T-helper 2 cell treated with Interferon-gamma antibody and Interleukin-4, amounts not matched to agents 5 μg/mL and 100 μg/mL, for 36 hours (primary cell): ENCODE results near the gene HPCAL1.

Experiments
- DNase-seq: peaks from one replicate; pipeline ENCODE4 v3.0.0; 2021; ENCODE audit warnings: low spot score
- H3K27ac Mint-ChIP-seq: one replicate; pipeline ENCODE4 v1.8.0; 2021; ENCODE audit warnings: mild to moderate bottlenecking, mixed read lengths
- H3K27me3 Mint-ChIP-seq: one replicate; pipeline ENCODE4 v1.8.0; 2021; ENCODE audit warnings: low read depth, mixed read lengths
- H3K36me3 Mint-ChIP-seq: one replicate; pipeline ENCODE4 v1.8.0; 2021; ENCODE audit warnings: low read depth, mixed read lengths
- H3K4me1 Mint-ChIP-seq: one replicate; pipeline ENCODE4 v1.8.0; 2021; ENCODE audit warnings: low read depth, mixed read lengths
- H3K4me3 Mint-ChIP-seq: one replicate; pipeline ENCODE4 v1.8.0; 2022; ENCODE audit warnings: mild to moderate bottlenecking, moderate library complexity, mixed read lengths
- H3K9me3 Mint-ChIP-seq: one replicate; pipeline ENCODE4 v1.8.0; 2021; ENCODE audit warnings: mixed read lengths

HPCAL1 gene

DNA sequence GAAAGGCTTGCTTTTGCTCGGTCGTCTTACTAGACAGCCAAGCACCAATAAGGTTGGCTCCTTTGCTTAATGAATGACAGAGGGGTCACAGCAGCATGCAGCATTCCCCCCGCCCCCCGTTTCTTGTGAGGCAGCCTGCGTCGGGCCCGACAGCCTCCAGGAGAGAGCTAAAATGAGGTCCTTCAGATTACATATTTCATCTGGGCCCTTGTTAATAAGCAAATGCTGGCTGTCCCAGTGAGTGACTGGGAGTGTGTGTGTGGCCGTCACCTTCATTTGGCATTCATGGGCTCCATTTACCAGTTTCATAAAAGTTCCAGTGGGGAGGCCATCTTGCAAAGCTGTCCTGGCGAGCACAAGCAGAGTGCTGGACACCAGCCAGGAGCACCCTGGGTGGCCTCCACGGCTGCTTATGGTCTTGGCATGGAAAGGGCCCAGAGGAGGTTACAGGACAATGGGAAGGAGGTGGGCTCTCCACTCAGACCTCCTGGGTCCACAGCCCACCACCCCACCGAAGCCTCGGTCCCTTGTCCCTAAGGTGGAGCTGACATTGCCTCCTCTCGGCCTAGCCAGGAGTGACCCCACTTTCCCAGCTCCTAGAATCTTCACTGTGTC is 108.2 kb downstream of the HPCAL1 start:
- no peaks in the 10 kb centered on the region for H3K27me3 Mint-ChIP-seq
- H3K4me3 Mint-ChIP-seq: no peak overlapping the region
- H3K36me3 Mint-ChIP-seq: peaks cover 14% of the 10 kb centered on the region
- H3K9me3 Mint-ChIP-seq: no peaks in the 10 kb centered on the region
- H3K27ac Mint-ChIP-seq: no peak overlapping the region
- no peak for DNase-seq
- H3K4me1 Mint-ChIP-seq: peaks cover 33% of the 10 kb centered on the region

DNA sequence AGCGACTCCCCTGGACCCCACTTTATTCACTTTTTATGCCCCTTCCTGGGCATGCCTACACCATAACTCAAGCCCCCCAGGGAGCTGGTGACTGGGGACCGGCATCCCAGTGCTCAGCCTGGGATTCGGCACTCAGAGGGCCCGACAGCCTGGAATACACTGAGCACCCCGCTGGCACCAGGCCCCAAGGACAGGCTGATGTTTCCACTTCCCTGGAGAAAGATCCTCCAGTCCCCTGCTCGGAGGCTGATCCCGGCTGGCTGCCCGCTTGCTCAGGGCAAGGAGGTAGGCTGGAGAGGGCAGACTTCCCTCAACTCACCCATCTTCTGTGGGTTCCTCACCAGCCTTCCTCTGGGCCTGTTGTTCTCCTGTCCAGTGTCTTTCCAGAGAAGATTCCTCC is 108.9 kb downstream of the HPCAL1 start:
- no peaks in the 10 kb centered on the region for H3K9me3 Mint-ChIP-seq
- H3K27me3 Mint-ChIP-seq: no peaks in the 10 kb centered on the region
- H3K36me3 Mint-ChIP-seq: peaks cover 14% of the 10 kb centered on the region
- peaks cover 39% of the 10 kb centered on the region for H3K4me1 Mint-ChIP-seq
- H3K27ac Mint-ChIP-seq: no peak overlapping the region
- no peak overlapping the region for H3K4me3 Mint-ChIP-seq
- DNase-seq: no peak

- Mint-ChIP-seq H3K27ac (no peak overlapping the region), H3K4me1 (peaks cover 33% of the 10 kb centered on the region), H3K27me3 (no peaks in the 10 kb centered on the region), H3K4me3 (no peak overlapping the region), H3K36me3 (peaks cover 11% of the 10 kb centered on the region), H3K9me3 (no peaks in the 10 kb centered on the region)
- peak; percentile 38 for DNase-seq
These were observed 109.7 kb downstream of the HPCAL1 start for GRCh38 chr2:10412380-10412779.

GRCh38 chr2:10413503-10413902 is 110.8 kb downstream of the HPCAL1 start:
- Mint-ChIP-seq H3K4me3 (no peak overlapping the region), H3K27ac (no peak overlapping the region), H3K27me3 (no peaks in the 10 kb centered on the region), H3K4me1 (peaks cover 21% of the 10 kb centered on the region), H3K9me3 (no peaks in the 10 kb centered on the region), H3K36me3 (peaks cover 11% of the 10 kb centered on the region)
- DNase-seq: no peak

- Mint-ChIP-seq H3K4me1 (peaks cover 16% of the 10 kb centered on the region), H3K27ac (no peak overlapping the region)
- no peak for DNase-seq
These were observed 111.3 kb downstream of the HPCAL1 start for GRCh38 chr2:10413991-10414451.

GRCh38 chr2:10414591-10414990 is 111.9 kb downstream of the HPCAL1 start:
- Mint-ChIP-seq H3K27me3 (no peaks in the 10 kb centered on the region), H3K4me3 (no peak overlapping the region), H3K9me3 (no peaks in the 10 kb centered on the region), H3K36me3 (peaks cover 11% of the 10 kb centered on the region), H3K4me1 (peaks cover 13% of the 10 kb centered on the region), H3K27ac (no peak overlapping the region)
- no peak for DNase-seq

More at GRCh38 chr2:10413991-10414451, 111.3 kb downstream of the HPCAL1 start:
- H3K4me3 Mint-ChIP-seq: no peak overlapping the region
- H3K9me3 Mint-ChIP-seq: no peaks in the 10 kb centered on the region
- peaks cover 11% of the 10 kb centered on the region for H3K36me3 Mint-ChIP-seq
- H3K27me3 Mint-ChIP-seq: no peaks in the 10 kb centered on the region

DNA sequence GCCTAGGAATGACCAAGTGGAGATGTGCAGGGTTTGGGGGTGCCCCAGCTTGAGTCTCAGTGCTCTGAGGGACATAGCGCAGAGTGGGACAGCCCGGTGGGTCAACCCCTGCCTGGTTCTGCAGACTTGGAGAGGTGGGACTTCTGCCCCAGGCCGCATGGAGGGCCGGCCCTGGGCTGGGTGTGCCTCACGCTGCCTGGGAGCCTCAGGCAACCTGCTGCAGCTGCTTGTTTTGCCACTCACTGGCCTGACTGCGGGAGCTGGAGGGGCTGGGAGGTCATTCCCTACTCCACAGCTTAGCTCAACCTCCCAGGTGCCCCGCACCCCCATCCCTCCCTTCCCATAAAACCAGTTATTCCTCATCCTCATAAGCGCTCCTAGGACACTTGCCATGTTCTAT is 112.3 kb downstream of the HPCAL1 start:
- peaks cover 13% of the 10 kb centered on the region for H3K4me1 Mint-ChIP-seq
- peaks cover 13% of the 10 kb centered on the region for H3K36me3 Mint-ChIP-seq
- H3K27ac Mint-ChIP-seq: no peak overlapping the region

GRCh38 chr2:10415640-10416039 is 112.9 kb downstream of the HPCAL1 start:
- H3K4me3 Mint-ChIP-seq: no peak overlapping the region
- no peaks in the 10 kb centered on the region for H3K9me3 Mint-ChIP-seq

More for the DNA sequence above, 112.3 kb downstream of the HPCAL1 start:
- no peak overlapping the region for H3K4me3 Mint-ChIP-seq
- H3K9me3 Mint-ChIP-seq: no peaks in the 10 kb centered on the region
- no peaks in the 10 kb centered on the region for H3K27me3 Mint-ChIP-seq
- no peak for DNase-seq

GRCh38 chr2:10417551-10418335 is 115.0 kb downstream of the HPCAL1 start:
- Mint-ChIP-seq H3K4me1 (peaks cover 7% of the 10 kb centered on the region), H3K4me3 (no peak overlapping the region), H3K9me3 (no peaks in the 10 kb centered on the region), H3K27ac (no peak overlapping the region), H3K36me3 (peaks cover 4% of the 10 kb centered on the region), H3K27me3 (no peaks in the 10 kb centered on the region)
- no peak for DNase-seq

More at GRCh38 chr2:10415640-10416039, 112.9 kb downstream of the HPCAL1 start:
- Mint-ChIP-seq H3K36me3 (peaks cover 10% of the 10 kb centered on the region), H3K27ac (no peak overlapping the region), H3K4me1 (peaks cover 11% of the 10 kb centered on the region), H3K27me3 (no peaks in the 10 kb centered on the region)
- no peak for DNase-seq

DNA sequence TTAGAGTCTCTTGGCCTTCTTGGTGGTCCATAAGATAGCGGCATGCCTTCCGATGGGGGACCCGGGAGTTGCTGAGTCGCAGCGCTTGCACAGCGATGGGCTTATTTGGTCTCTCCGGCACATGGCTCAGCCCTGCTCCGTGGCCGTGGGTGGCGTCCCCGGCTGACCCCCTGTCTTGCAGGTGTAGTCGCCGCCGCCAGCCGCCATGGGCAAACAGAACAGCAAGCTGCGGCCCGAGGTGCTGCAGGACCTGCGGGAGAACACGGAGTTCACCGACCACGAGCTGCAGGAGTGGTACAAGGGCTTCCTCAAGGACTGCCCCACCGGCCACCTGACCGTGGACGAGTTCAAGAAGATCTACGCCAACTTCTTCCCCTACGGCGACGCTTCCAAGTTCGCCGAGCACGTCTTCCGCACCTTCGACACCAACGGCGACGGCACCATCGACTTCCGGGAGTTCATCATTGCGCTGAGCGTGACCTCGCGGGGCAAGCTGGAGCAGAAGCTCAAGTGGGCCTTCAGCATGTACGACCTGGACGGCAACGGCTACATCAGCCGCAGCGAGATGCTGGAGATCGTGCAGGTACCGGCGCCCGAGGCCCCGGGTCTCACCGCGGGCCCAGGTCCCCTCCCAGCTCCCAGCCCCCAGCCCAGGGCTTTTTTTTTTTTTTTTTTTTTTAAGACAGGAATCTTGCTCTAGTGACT is 117.0 kb downstream of the HPCAL1 start:
- Mint-ChIP-seq H3K27me3 (no peaks in the 10 kb centered on the region), H3K36me3 (peaks cover 7% of the 10 kb centered on the region), H3K4me3 (no peak overlapping the region), H3K4me1 (peaks cover 7% of the 10 kb centered on the region), H3K27ac (no peak overlapping the region), H3K9me3 (no peaks in the 10 kb centered on the region)
- DNase-seq: no peak

DNA sequence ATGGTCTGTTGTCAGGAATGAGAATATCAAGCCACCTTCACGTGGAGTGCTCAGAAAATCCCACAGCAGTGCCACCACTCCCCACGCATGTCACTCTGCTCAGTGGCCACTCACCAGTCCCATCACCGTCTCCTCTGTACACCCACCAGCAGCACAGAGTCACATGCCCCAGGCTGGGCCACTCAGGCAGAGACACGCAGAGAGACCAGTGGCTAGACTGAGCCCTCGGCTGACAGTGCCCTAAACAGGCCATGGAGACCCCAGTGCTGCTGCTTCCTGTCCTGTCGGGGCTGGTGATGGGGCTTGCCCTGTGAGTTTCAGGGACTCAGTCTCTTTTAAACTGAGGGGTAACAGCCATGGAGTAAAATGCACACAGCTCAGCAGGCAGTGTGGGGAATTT is 119.5 kb downstream of the HPCAL1 start:
- Mint-ChIP-seq H3K27ac (no peak overlapping the region), H3K27me3 (no peaks in the 10 kb centered on the region), H3K4me1 (no peaks in the 10 kb centered on the region), H3K36me3 (peaks cover 13% of the 10 kb centered on the region), H3K4me3 (no peak overlapping the region), H3K9me3 (no peaks in the 10 kb centered on the region)
- no peak for DNase-seq

DNA sequence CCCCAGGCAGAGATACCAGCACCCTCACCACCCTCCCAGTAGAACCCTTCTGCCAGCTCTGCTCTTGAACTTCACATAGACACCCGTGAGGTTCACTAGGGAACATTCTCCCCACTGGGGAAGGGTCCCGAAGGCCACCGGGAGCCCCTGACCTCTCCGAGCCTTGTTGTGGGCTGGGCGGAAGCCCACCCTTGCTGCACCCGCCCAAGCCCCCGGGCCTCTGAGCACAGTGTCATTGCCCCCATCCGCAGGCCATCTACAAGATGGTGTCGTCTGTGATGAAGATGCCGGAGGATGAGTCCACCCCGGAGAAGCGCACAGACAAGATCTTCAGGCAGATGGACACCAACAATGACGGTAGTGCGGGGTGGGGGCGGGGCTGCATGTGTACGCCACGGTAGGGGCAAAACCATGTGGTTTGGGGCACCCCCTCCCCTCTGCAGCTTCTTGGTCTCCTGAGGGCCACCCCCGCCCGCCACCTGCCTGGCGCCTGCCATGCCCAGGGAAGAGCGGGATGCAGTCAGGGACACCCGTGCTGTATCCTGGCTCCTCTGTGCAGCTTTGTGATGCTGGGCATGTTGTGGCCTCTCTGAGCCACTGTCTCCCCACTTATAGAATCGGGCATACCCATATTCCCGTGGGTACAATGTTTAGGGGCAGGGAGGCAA is 120.2 kb downstream of the HPCAL1 start:
- no peak for DNase-seq
- no peaks in the 10 kb centered on the region for H3K27me3 Mint-ChIP-seq
- no peak overlapping the region for H3K4me3 Mint-ChIP-seq
- no peaks in the 10 kb centered on the region for H3K4me1 Mint-ChIP-seq
- no peak overlapping the region for H3K27ac Mint-ChIP-seq
- peaks cover 14% of the 10 kb centered on the region for H3K36me3 Mint-ChIP-seq
- no peaks in the 10 kb centered on the region for H3K9me3 Mint-ChIP-seq

DNA sequence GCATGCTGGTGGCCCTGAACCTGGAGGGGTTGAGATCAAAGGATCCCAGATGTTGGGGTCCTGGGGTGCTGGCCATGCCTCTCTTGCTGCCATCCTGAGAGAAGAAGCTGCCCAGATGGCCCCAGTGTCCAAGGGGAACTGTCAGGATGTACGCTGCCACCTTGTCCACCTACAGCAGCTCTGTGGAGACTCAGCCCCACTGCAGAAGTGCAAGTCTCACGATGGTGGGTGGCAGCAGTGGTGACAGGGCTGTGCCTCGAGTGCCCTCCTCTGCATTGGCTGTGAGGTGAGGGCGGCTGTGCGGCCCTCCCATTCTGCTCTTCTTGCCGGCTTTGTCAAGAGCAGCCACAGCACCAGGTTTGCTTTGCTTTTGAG is 120.7 kb downstream of the HPCAL1 start:
- no peaks in the 10 kb centered on the region for H3K4me1 Mint-ChIP-seq
- DNase-seq: no peak
- H3K36me3 Mint-ChIP-seq: peaks cover 14% of the 10 kb centered on the region
- no peaks in the 10 kb centered on the region for H3K9me3 Mint-ChIP-seq
- H3K4me3 Mint-ChIP-seq: no peak overlapping the region
- H3K27me3 Mint-ChIP-seq: no peaks in the 10 kb centered on the region
- H3K27ac Mint-ChIP-seq: no peak overlapping the region

GRCh38 chr2:10424051-10424450 is 121.3 kb downstream of the HPCAL1 start:
- DNase-seq: no peak
- H3K9me3 Mint-ChIP-seq: no peaks in the 10 kb centered on the region
- H3K27me3 Mint-ChIP-seq: no peaks in the 10 kb centered on the region
- H3K4me3 Mint-ChIP-seq: no peak overlapping the region
- H3K36me3 Mint-ChIP-seq: peaks cover 14% of the 10 kb centered on the region
- H3K27ac Mint-ChIP-seq: no peak overlapping the region
- H3K4me1 Mint-ChIP-seq: no peaks in the 10 kb centered on the region
